ENCODE measurements around the gene IDH2.

- TF ChIP-seq CTCF (IDR thresholded peaks at IDR 0.05; ENCODE audit: low read depth, low read length) (no peak), POLR2A (IDR thresholded peaks at IDR 0.05; ENCODE audit: extremely low read depth, insufficient read length) (no peak), MAX (IDR thresholded peaks at IDR 0.05; ENCODE audit: low read depth, low read length) (no peak)
Measured at GRCh38 chr15:90090226-90090848, 11.9 kb downstream of the IDH2 start.

All from NB4 (cell line).